ENCODE data around the gene GPR4. TPM values are rescaled to one million over a fixed set of nuclear protein-coding genes. Genes with fewer than 3 reads are reported as not detected.
A peak's percentile ranks its signal among the peaks of the same experiment; 100 is the strongest.

Gene GPR4
- total and polyA plus RNA-seq, 2 of the 8 experiments (the other 6 are each of a cell fraction or from before 2014, with no cell fraction given): 0.19 to 0.39 TPM

DNA sequence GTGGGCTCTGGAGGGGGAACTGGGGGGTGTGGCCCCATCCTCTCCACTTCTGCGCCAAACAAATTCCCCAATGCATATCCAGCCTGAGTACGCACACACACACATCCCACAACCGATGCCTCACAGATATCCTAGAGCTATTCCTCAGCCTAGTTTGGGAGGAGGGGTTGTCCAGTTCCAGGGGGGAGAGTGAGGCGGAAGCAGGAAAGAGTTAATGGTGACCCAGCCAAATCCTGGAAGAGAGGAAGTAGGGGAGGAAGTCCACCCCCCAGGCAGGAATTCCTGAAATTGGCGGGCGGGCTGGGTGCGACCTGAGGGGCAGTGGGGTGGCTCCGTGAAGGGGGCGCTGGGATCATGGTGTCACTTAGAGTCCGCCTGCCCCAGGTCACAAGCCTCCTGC is 897 bp downstream of the GPR4 start:
- no peak overlapping the region for H2AK5ac ChIP-seq (ENCODE audit: low read depth, low read length)
- no peak overlapping the region for H3K27ac ChIP-seq (ENCODE audit: low read depth, low read length)
- no peaks in the 10 kb centered on the region for H3K9me3 ChIP-seq (ENCODE audit: insufficient read depth in 2 of 2, low read depth in 1 of 2, low read length in 1 of 2)
- no peak overlapping the region for H3K9ac ChIP-seq (replicated peaks in 1 of 4; ENCODE audit: extremely low read depth in 1 of 4, low read depth in 3 of 4, low read length in 3 of 4)
- TF ChIP-seq SUZ12 (IDR thresholded peaks at IDR 0.05; ENCODE audit: low read length) (no peak), SAP30 (IDR thresholded peaks at IDR 0.05; ENCODE audit: insufficient read depth, insufficient replicate concordance, low read length) (no peak), EP300 (IDR thresholded peaks at IDR 0.05; ENCODE audit: borderline replicate concordance in 1 of 2, low read depth in 2 of 2, low read length in 2 of 2) (no peak), CTBP2 (IDR thresholded peaks at IDR 0.05; ENCODE audit: borderline replicate concordance, insufficient read depth, insufficient read length, low read length) (no peak), RXRA (IDR thresholded peaks at IDR 0.05; ENCODE audit: insufficient read depth, low read depth, low read length) (no peak), GABPA (IDR thresholded peaks at IDR 0.05; ENCODE audit: borderline replicate concordance, insufficient read depth, low read length) (no peak), TAF1 (IDR thresholded peaks at IDR 0.05; ENCODE audit: low read depth, low read length) (no peak), HDAC2 (IDR thresholded peaks at IDR 0.05; ENCODE audit: borderline replicate concordance in 1 of 2, low read depth in 2 of 2, low read length in 2 of 2) (no peak), FOSL1 (IDR thresholded peaks at IDR 0.05; ENCODE audit: insufficient read depth, low read depth, low read length) (no peak), SP2 (IDR thresholded peaks at IDR 0.05; ENCODE audit: low read length) (no peak), PHF8 (conservative IDR thresholded peaks at IDR 0.05; ENCODE audit: low read depth, low read length) (no peak), BCL11A (IDR thresholded peaks at IDR 0.05; ENCODE audit: low read depth in 2 of 2, low read length in 2 of 2) (no peak)
- ChIA-PET CTCF (ENCODE audit: partially characterized antibody) (interaction anchor here (1.0 to 2.0 kb wide), 4 partner anchors 13 to 43 kb away, joined by 4 to 7 read pairs (median 5); no protein-coding TSS in a partner anchor), POLR2A (ENCODE audit: partially characterized antibody) (interaction anchor here (0.8 to 3.0 kb wide), 5 partner anchors 17 to 74 kb away, joined by 3 to 9 read pairs (median 4); partner anchors contain the start of gene EML2)
- WGBS, 2 experiments (ENCODE audit: extremely low coverage in 1 of 2, insufficient coverage in 1 of 2, insufficient read length in 1 of 2, insufficient replicate concordance in 2 of 2, low coverage in 1 of 2, low lambda C conversion rate in 2 of 2, missing lambda C conversion rate in 1 of 2): 35% methylated on average over 7 of the region's 10 CpGs; no CpG with 5 or more reads in 1 of the 2 experiments
- H3K4me1 ChIP-seq (replicated peaks in 1 of 4; ENCODE audit: control insufficient read depth in 3 of 4, insufficient read depth in 4 of 4, low read length in 3 of 4): peaks cover 12 to 23% (median 13%) of the 10 kb centered on the region in 4 experiments
- peak overlapping the region in 1 of 4 experiments; percentile 53; a peak in 3 of 8 replicates for H3K4me3 ChIP-seq (ENCODE audit: extremely low read depth in 1 of 4, insufficient read depth in 2 of 4, low read depth in 3 of 4, low read length in 4 of 4)
- H2BK5ac ChIP-seq (ENCODE audit: low read depth, low read length): no peak overlapping the region
- no peak overlapping the region for H2BK12ac ChIP-seq (ENCODE audit: low read depth, low read length)
- no peak overlapping the region for H3K18ac ChIP-seq (ENCODE audit: extremely low read depth, low read length)
- H2BK120ac ChIP-seq (replicated peaks; ENCODE audit: low read depth, low read length): no peak overlapping the region
- no peak overlapping the region for H3K23ac ChIP-seq (ENCODE audit: insufficient read length)
- no peaks in the 10 kb centered on the region for H3K79me2 ChIP-seq (ENCODE audit: control insufficient read depth in 1 of 2, insufficient read depth in 2 of 2, low read length in 2 of 2)
- H4K8ac ChIP-seq (ENCODE audit: extremely low read depth, insufficient read depth, low read length): no peak overlapping the region
- no peak overlapping the region for H2BK20ac ChIP-seq (ENCODE audit: low read length)
- FAIRE-seq: no peak
- no peak for DNase-seq (ENCODE audit: low read depth in 1 of 2, low spot score in 2 of 2)
- no peaks in the 10 kb centered on the region for H3K79me1 ChIP-seq (ENCODE audit: low read depth, low read length)
- H3K4me2 ChIP-seq (ENCODE audit: insufficient read depth in 1 of 2, low read depth in 2 of 2, low read length in 2 of 2): peak overlapping the region; percentile 58 to 62
- H4K20me1 ChIP-seq (replicated peaks in 1 of 2; ENCODE audit: control insufficient read depth in 1 of 2, insufficient read depth in 2 of 2, low read length in 2 of 2): no peaks in the 10 kb centered on the region
- no peak overlapping the region for H2AFZ ChIP-seq (ENCODE audit: low read length)
- no peaks in the 10 kb centered on the region for H3K36me3 ChIP-seq (ENCODE audit: control insufficient read depth in 2 of 4, insufficient read depth in 4 of 4, low read length in 3 of 4)
- H3K56ac ChIP-seq (replicated peaks; ENCODE audit: insufficient read length, low read depth, low read length): no peak overlapping the region
- peaks cover 13% of the 10 kb centered on the region; the same call in 1 of the 2 replicates for H3K23me2 ChIP-seq (ENCODE audit: low read depth, low read length)
- H4K91ac ChIP-seq (replicated peaks; ENCODE audit: insufficient read length, low read length): no peak overlapping the region
- H3K27me3 ChIP-seq (replicated peaks in 1 of 4; ENCODE audit: control insufficient read depth in 3 of 4, extremely low read depth in 1 of 4, insufficient read depth in 3 of 4, low read length in 3 of 4): peaks cover 36 to 56% (median 49%) of the 10 kb centered on the region in 4 experiments
- no peak overlapping the region for H3K14ac ChIP-seq (ENCODE audit: insufficient read length)
- H3K4ac ChIP-seq (replicated peaks; ENCODE audit: insufficient read length, low read depth, low read length): no peak overlapping the region
- H4K5ac ChIP-seq (ENCODE audit: insufficient read length, low read depth, low read length): no peak overlapping the region
- peak overlapping the region; percentile 61; the same call in 1 of the 2 replicates for H2BK15ac ChIP-seq (ENCODE audit: low read length)
